Activated CD4-positive, alpha-beta T cell treated with anti-CD3 and anti-CD28 coated beads, Interleukin-2, amount 10 ng/mL, durations not matched to agents 7 days and 5 days (primary cell): ENCODE results near the gene PSMD12. TPM values are rescaled to one million over a fixed set of nuclear protein-coding genes. Genes with fewer than 3 reads are reported as not detected.
"Not testable (repeated sequence)": the region's sequence is repeated elsewhere in the genome, so short reads cannot be mapped to it uniquely, and the experiment has no call there.

ENCODE experiments used
- CTCF ChIA-PET: fragments of 350-600 bp; sonication (Branson Sonifier 250); formaldehyde crosslinking; loops from one replicate; lab custom pipeline; 2021; ENCODE audit warnings: antibody characterized with exemption; lab: Charles Lee
- POLR2A ChIA-PET: fragments of 350-600 bp; sonication (Branson Sonifier 250); formaldehyde crosslinking; loops from one replicate; lab custom pipeline; 2021; ENCODE audit warnings: antibody characterized with exemption; lab: Charles Lee
- DNase-seq: peaks from one replicate; pipeline ENCODE4 v3.0.0-alpha.2; 2020
- H3K27ac Mint-ChIP-seq: one replicate; pipeline ENCODE4 v1.8.0; 2021; ENCODE audit warnings: mild to moderate bottlenecking, moderate library complexity, mixed read lengths
- H3K27me3 Mint-ChIP-seq: one replicate; pipeline ENCODE4 v1.8.0; 2021; ENCODE audit warnings: mixed read lengths
- H3K36me3 Mint-ChIP-seq: one replicate; pipeline ENCODE4 v1.8.0; 2021; ENCODE audit warnings: low read depth, mixed read lengths
- H3K4me1 Mint-ChIP-seq: one replicate; pipeline ENCODE4 v1.8.0; 2021; ENCODE audit warnings: mixed read lengths
- H3K4me3 Mint-ChIP-seq: one replicate; pipeline ENCODE4 v1.8.0; 2021; ENCODE audit warnings: mild to moderate bottlenecking, moderate library complexity, mixed read lengths
- H3K9me3 Mint-ChIP-seq: one replicate; pipeline ENCODE4 v1.8.0; 2021; ENCODE audit warnings: mixed read lengths
- total RNA-seq, 2 experiments: library from RNA; stranded (reverse); gene quantifications; one replicate each; pipeline ENCODE4 v1.2.3, GENCODE V29; 2021

Gene PSMD12
- total RNA-seq, 2 experiments from 2014 or later, result 42.4 to 47.5 TPM

DNA sequence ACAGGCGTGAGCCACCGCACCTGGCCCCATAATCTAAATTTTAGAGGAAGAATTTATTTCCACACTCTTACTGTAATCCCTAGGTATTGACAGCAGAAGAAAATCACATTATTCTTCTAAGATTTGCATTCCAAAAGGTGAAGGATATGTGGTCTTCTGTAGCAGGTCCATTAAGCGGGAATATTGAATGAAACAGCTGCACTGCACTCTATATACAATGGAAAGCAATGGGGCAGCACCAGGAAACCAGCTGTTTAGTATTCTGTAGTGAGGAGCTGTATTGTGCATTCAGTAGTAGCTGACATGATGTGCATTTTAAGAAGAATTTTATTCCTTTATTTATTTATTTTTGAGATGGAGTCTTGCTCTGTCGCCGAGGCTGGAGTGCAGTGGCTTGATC lies 49.6 kb downstream of the PSMD12 start:
- Mint-ChIP-seq H3K27ac (no peak overlapping the region), H3K27me3 (no peaks in the 10 kb centered on the region), H3K9me3 (no peaks in the 10 kb centered on the region), H3K4me1 (no peaks in the 10 kb centered on the region), H3K4me3 (no peak overlapping the region), H3K36me3 (no peaks in the 10 kb centered on the region)
- DNase-seq, result no peak
- CTCF ChIA-PET, result no interaction called here
- POLR2A ChIA-PET, result no interaction called here

GRCh38 chr17:67315865-67316264 lies 50.5 kb downstream of the PSMD12 start:
- no peaks in the 10 kb centered on the region for H3K36me3 Mint-ChIP-seq
- ChIA-PET POLR2A (interaction anchor here (0.7 kb wide), 1 partner anchor 18 kb away, joined by 5 read pairs; no protein-coding TSS in a partner anchor), CTCF (interaction anchor here (0.7 to 1.3 kb wide), 2 partner anchors 9 to 26 kb away, joined by 3 read pairs; no protein-coding TSS in a partner anchor)
- H3K27ac Mint-ChIP-seq, result no peak overlapping the region
- H3K4me1 Mint-ChIP-seq, result no peaks in the 10 kb centered on the region
- H3K4me3 Mint-ChIP-seq, result no peak overlapping the region
- H3K9me3 Mint-ChIP-seq, result no peaks in the 10 kb centered on the region
- H3K27me3 Mint-ChIP-seq, result no peaks in the 10 kb centered on the region
- DNase-seq, result no peak

GRCh38 chr17:67312265-67312664 lies 54.1 kb downstream of the PSMD12 start:
- no peaks in the 10 kb centered on the region for H3K36me3 Mint-ChIP-seq
- POLR2A ChIA-PET, result no interaction called here
- no peaks in the 10 kb centered on the region for H3K27me3 Mint-ChIP-seq
- no peak overlapping the region for H3K4me3 Mint-ChIP-seq
- no peak for DNase-seq
- H3K9me3 Mint-ChIP-seq, result no peaks in the 10 kb centered on the region
- no peak overlapping the region for H3K27ac Mint-ChIP-seq
- no peaks in the 10 kb centered on the region for H3K4me1 Mint-ChIP-seq
- CTCF ChIA-PET, result no interaction called here

- Mint-ChIP-seq H3K9me3 (no peaks in the 10 kb centered on the region), H3K27ac (no peak overlapping the region), H3K36me3 (no peaks in the 10 kb centered on the region), H3K4me1 (no peaks in the 10 kb centered on the region), H3K27me3 (no peaks in the 10 kb centered on the region), H3K4me3 (no peak overlapping the region)
- POLR2A ChIA-PET, result no interaction called here
- CTCF ChIA-PET, result interaction anchor here (0.5 kb wide), 1 partner anchor 90 kb away, joined by 3 read pairs; no protein-coding TSS in a partner anchor
- no peak for DNase-seq
Observed at GRCh38 chr17:67311575-67311974, 54.8 kb downstream of the PSMD12 start.

GRCh38 chr17:67310406-67310805 lies 56.0 kb downstream of the PSMD12 start:
- CTCF ChIA-PET, result interaction anchor here (0.6 to 1.0 kb wide), 2 partner anchors 18 to 1741 kb away, joined by 3 to 5 read pairs; no protein-coding TSS in a partner anchor
- DNase-seq, result no peak
- no peaks in the 10 kb centered on the region for H3K27me3 Mint-ChIP-seq
- POLR2A ChIA-PET, result no interaction called here
- no peaks in the 10 kb centered on the region for H3K9me3 Mint-ChIP-seq
- H3K27ac Mint-ChIP-seq, result no peak overlapping the region
- H3K36me3 Mint-ChIP-seq, result no peaks in the 10 kb centered on the region
- H3K4me3 Mint-ChIP-seq, result no peak overlapping the region
- no peaks in the 10 kb centered on the region for H3K4me1 Mint-ChIP-seq

- CTCF ChIA-PET, result interaction anchor here (0.6 kb wide), 1 partner anchor 449 kb away, joined by 3 read pairs; no protein-coding TSS in a partner anchor
- H3K4me1 Mint-ChIP-seq, H3K27ac Mint-ChIP-seq, H3K9me3 Mint-ChIP-seq, H3K27me3 Mint-ChIP-seq, H3K36me3 Mint-ChIP-seq, DNase-seq, POLR2A ChIA-PET, H3K4me3 Mint-ChIP-seq: not testable (repeated sequence)
Observed at GRCh38 chr17:67305446-67306235, 60.7 kb downstream of the PSMD12 start.

DNA sequence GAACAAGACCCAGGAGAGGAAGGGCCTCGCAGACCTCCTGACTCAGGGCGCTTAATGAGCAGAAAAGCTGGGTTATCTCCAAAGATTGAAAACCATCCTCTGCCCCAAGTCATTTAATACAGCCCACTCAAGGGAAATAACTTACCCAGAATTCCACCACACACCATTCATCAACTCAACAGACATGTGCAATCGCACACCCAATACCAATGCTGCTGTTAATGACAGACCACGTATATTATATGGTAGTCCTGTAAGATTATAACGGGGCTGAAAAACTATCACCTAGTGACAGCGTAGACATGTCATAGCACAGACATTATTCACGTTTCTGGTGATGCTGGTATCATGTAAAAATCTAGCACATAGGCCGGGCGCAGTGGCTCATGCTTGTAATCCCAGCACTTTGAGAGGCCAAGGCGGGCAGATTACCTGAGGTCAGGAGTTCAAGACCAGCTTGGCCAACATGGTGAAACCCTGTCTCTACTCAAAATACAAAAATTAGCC lies 68.9 kb downstream of the PSMD12 start:
- no peak for DNase-seq
- no peak overlapping the region for H3K27ac Mint-ChIP-seq
- no peaks in the 10 kb centered on the region for H3K27me3 Mint-ChIP-seq
- no peaks in the 10 kb centered on the region for H3K36me3 Mint-ChIP-seq
- peaks cover 6% of the 10 kb centered on the region for H3K4me1 Mint-ChIP-seq
- no peaks in the 10 kb centered on the region for H3K9me3 Mint-ChIP-seq
- POLR2A ChIA-PET, result interaction anchor here (0.6 kb wide), 1 partner anchor 19 kb away, joined by 5 read pairs; no protein-coding TSS in a partner anchor
- CTCF ChIA-PET, result no interaction called here
- H3K4me3 Mint-ChIP-seq, result no peak overlapping the region

DNA sequence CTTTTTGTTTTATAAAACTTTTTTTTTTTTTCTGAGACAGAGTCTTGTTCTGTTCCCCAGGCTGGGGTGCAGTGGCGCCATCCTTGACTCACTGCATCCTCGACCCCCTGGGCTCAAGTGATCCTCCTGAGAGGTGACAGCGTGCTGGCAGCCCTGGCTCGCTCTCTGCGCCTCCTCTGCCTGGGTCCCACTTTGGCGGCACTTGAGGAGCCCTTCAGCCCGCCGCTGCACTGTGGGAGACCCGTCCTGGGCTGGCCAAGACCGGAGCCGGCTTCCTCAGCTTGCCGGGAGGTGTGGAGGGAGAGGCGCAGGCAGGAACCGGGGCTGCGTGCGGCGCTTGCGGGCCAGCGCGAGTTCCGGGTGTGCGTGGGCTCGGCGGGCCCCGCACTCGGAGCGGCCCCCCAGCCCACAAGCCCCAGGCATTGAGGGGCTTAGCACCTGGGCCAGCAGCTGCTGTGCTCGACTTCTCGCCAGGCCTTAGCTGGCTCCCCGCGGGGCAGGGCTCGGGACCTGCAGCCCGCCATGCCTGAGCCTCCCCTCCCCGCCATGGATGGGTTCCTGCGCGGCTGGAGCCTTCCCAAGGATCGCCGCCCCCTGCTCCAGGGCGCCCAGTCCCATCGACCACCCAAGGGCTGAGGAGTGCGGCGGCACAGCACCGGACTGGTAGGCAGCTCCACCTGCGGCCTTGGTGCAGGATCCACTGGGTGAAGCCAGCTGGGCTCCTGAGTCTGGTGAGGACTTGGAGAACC lies 71.8 kb downstream of the PSMD12 start:
- H3K9me3 Mint-ChIP-seq, result no peaks in the 10 kb centered on the region
- peaks cover 6% of the 10 kb centered on the region for H3K4me1 Mint-ChIP-seq
- ChIA-PET CTCF (interaction anchor here (0.8 kb wide), 2 partner anchors 59 to 84 kb away, joined by 3 read pairs; no protein-coding TSS in a partner anchor), POLR2A (no interaction called here)
- no peak for DNase-seq
- H3K36me3 Mint-ChIP-seq, result no peaks in the 10 kb centered on the region
- no peak overlapping the region for H3K27ac Mint-ChIP-seq
- no peaks in the 10 kb centered on the region for H3K27me3 Mint-ChIP-seq
- H3K4me3 Mint-ChIP-seq, result no peak overlapping the region

DNA sequence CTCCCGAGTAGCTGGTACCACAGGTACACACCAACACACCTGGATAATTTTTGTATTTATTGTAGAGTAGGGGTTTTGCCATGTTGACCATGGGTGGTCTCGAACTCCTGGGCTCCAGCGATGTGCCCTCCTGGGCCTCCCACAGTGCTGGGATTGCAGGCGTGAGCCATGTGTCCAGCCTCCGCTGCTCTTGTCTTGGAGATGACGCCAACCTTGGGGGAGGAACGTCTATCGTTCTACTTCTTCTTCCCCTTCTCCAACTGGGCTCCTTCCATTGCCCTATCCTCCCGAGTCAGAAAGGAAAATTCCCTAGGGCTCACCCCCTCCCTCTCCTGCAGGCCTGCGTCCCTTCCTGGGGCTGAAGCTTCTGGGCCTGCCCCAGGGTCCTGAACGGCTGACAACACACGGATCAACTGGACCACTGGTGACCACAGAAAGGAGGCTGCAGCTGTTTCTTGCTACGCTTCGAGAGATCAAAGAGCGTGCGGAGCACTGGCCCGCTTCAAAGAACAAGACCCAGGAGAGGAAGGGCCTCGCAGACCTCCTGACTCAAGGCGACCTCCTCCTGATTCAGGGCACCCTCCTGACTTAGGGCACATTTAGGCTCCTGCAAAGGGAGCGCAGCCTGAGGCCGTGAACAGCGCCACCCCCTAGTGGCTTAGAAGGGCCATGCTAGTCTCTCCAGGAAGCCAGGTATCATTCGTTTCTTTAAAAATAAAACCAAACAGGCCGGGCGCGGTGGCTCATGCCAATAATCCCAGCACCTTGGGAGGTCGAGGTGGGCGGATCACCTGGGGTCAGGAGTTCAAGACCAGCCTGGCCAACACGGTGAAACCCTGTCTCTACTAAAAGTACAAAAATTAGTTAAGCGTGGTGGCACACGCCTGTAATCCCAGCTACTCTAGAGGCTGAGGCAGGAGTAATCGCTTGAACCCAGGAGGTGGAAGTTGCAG lies 72.8 kb downstream of the PSMD12 start:
- H3K27ac Mint-ChIP-seq, result peak overlapping the region; percentile 68
- no peak overlapping the region for H3K4me3 Mint-ChIP-seq
- POLR2A ChIA-PET, result no interaction called here
- no peaks in the 10 kb centered on the region for H3K27me3 Mint-ChIP-seq
- H3K9me3 Mint-ChIP-seq, result no peaks in the 10 kb centered on the region
- CTCF ChIA-PET, result interaction anchor here (0.6 to 1.1 kb wide), 6 partner anchors 15 to 1424 kb away, joined by 3 to 4 read pairs (median 3); no protein-coding TSS in a partner anchor
- H3K4me1 Mint-ChIP-seq, result peaks cover 6% of the 10 kb centered on the region
- no peaks in the 10 kb centered on the region for H3K36me3 Mint-ChIP-seq
- DNase-seq, result peak; percentile 77

- DNase-seq, result no peak
- no peaks in the 10 kb centered on the region for H3K27me3 Mint-ChIP-seq
- ChIA-PET CTCF (interaction anchor here (0.6 to 1.9 kb wide), 5 partner anchors 11 to 70 kb away, joined by 3 to 4 read pairs (median 4); no protein-coding TSS in a partner anchor), POLR2A (no interaction called here)
- no peaks in the 10 kb centered on the region for H3K9me3 Mint-ChIP-seq
- H3K27ac Mint-ChIP-seq, result no peak overlapping the region
- no peak overlapping the region for H3K4me3 Mint-ChIP-seq
- H3K36me3 Mint-ChIP-seq, result no peaks in the 10 kb centered on the region
- H3K4me1 Mint-ChIP-seq, result peaks cover 6% of the 10 kb centered on the region
Observed at GRCh38 chr17:67290711-67291291, 75.6 kb downstream of the PSMD12 start.

DNA sequence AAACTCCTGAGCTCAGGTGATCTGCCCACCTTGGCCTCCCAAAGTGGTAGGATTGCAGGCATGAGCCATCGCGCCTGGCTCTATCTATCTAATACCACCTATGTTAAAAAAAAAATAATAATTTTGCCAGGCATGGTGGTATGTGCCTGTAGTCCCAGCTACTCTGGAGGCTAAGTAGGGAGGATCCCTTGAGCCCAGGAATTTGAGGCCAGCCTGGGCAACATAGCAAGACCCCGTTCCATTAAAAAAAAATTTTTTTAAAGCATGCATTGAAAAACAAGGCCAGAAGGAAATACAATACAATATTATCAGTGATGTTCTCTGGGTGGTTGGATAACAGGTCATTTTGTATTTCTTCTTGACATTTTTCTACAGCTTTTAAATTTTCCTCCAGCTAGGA lies 76.1 kb downstream of the PSMD12 start:
- POLR2A ChIA-PET, result no interaction called here
- Mint-ChIP-seq H3K27ac (no peak overlapping the region), H3K9me3 (no peaks in the 10 kb centered on the region), H3K27me3 (no peaks in the 10 kb centered on the region), H3K36me3 (no peaks in the 10 kb centered on the region), H3K4me1 (peaks cover 6% of the 10 kb centered on the region), H3K4me3 (no peak overlapping the region)
- CTCF ChIA-PET, result interaction anchor here (0.9 to 1.1 kb wide), 3 partner anchors 25 to 69 kb away, joined by 3 to 4 read pairs (median 3); no protein-coding TSS in a partner anchor
- no peak for DNase-seq
